H1 (cell line): ENCODE results near the gene PDF. TPM values are rescaled to one million over a fixed set of nuclear protein-coding genes. Genes with fewer than 3 reads are reported as not detected.

ENCODE experiments used
- CTCF ChIA-PET: fragments of 300-600 bp; sonication (Branson Sonifier 250); formaldehyde crosslinking; loops from one replicate; lab custom pipeline; 2021; ENCODE audit not compliant: partially characterized antibody; lab: Charles Lee
- POLR2A ChIA-PET: fragments of 300-600 bp; sonication (Branson Sonifier 250); formaldehyde crosslinking; loops from one replicate; lab custom pipeline; 2021; ENCODE audit warnings: inconsistent platforms; ENCODE audit not compliant: partially characterized antibody; lab: Charles Lee
- DNase-seq, 2 experiments: peaks; one replicate each; pipeline versions ENCODE4 v3.0.0 to v3.0.0-alpha.2; 2010 to 2022; ENCODE audit warnings: low spot score in 2 of 2, low read depth in 1 of 2, mixed read lengths in 1 of 2
- FAIRE-seq: peaks from 2 replicates; lab custom pipeline; 2011; peaks lifted over from hg19 to GRCh38; lab: Jason Lieb, UNC
- H2AFZ ChIP-seq: 2 replicates; pipeline ENCODE4 v1.8.1; 2012; ENCODE audit warnings: low read length, inconsistent platforms
- H2AK5ac ChIP-seq: 2 replicates; pipeline ENCODE4 v1.6.1; 2013; ENCODE audit warnings: low read depth, low read length
- H2BK120ac ChIP-seq: replicated peaks from 2 replicates; pipeline ENCODE3; 2013; ENCODE audit warnings: low read depth, low read length, inconsistent platforms
- H2BK12ac ChIP-seq: 2 replicates; pipeline ENCODE4 v1.6.1; 2013; ENCODE audit warnings: low read depth, low read length
- H2BK15ac ChIP-seq: 2 replicates; pipeline ENCODE4 v1.6.1; 2013; ENCODE audit warnings: low read length
- H2BK20ac ChIP-seq: 2 replicates; pipeline ENCODE4 v1.6.1; 2013; ENCODE audit warnings: low read length
- H2BK5ac ChIP-seq: 2 replicates; pipeline ENCODE4 v1.6.1; 2013; ENCODE audit warnings: low read depth, low read length
- H3K14ac ChIP-seq: 2 replicates; pipeline ENCODE4 v1.6.1; 2013; ENCODE audit warnings: inconsistent platforms; ENCODE audit not compliant: insufficient read length
- H3K18ac ChIP-seq: 2 replicates; pipeline ENCODE4 v1.6.1; 2013; ENCODE audit warnings: low read length; ENCODE audit errors: extremely low read depth
- H3K23ac ChIP-seq: 2 replicates; pipeline ENCODE4 v1.6.1; 2013; ENCODE audit warnings: inconsistent platforms; ENCODE audit not compliant: insufficient read length
- H3K23me2 ChIP-seq: 2 replicates; pipeline ENCODE4 v1.6.1; 2013; ENCODE audit warnings: low read depth, low read length
- H3K27ac ChIP-seq: 2 replicates; pipeline ENCODE4 v1.6.1; 2011; ENCODE audit warnings: low read depth, low read length, inconsistent platforms
- H3K27me3 ChIP-seq, 4 experiments: replicated peaks in 1 of 4; 1 replicate in 1 of 4; 2 replicates in 3 of 4; pipeline versions ENCODE4 v1.6.1 to v1.8.1; 2011 to 2013; ENCODE audit warnings: low read length in 3 of 4, mild to moderate bottlenecking in 3 of 4, inconsistent platforms in 2 of 4, mixed read lengths in 2 of 4, moderate library complexity in 1 of 4; ENCODE audit not compliant: control insufficient read depth in 3 of 4, insufficient read depth in 3 of 4; ENCODE audit errors: extremely low read depth in 1 of 4
- H3K36me3 ChIP-seq, 4 experiments: 2 replicates each; pipeline versions ENCODE4 v1.6.1 to v1.8.1; 2011 to 2013; ENCODE audit warnings: mild to moderate bottlenecking in 4 of 4, low read length in 3 of 4, moderate library complexity in 2 of 4, control low read depth in 1 of 4, inconsistent platforms in 1 of 4; ENCODE audit not compliant: insufficient read depth in 4 of 4, control insufficient read depth in 2 of 4
- H3K4ac ChIP-seq: replicated peaks from 2 replicates; pipeline ENCODE3; 2013; ENCODE audit warnings: low read length, low read depth, mixed read lengths, inconsistent platforms; ENCODE audit not compliant: insufficient read length
- H3K4me1 ChIP-seq, 4 experiments: replicated peaks in 1 of 4; 1 replicate in 1 of 4; 2 replicates in 3 of 4; pipeline versions ENCODE4 v1.6.1 to v1.8.1; 2011 to 2013; ENCODE audit warnings: low read length in 3 of 4, inconsistent platforms in 2 of 4, mixed read lengths in 1 of 4; ENCODE audit not compliant: insufficient read depth in 4 of 4, control insufficient read depth in 3 of 4
- H3K4me2 ChIP-seq, 2 experiments: 2 replicates each; pipeline versions ENCODE4 v1.6.1 to v1.8.1; 2011 to 2013; ENCODE audit warnings: low read depth in 2 of 2, low read length in 2 of 2, control low read depth in 1 of 2, inconsistent platforms in 1 of 2, mild to moderate bottlenecking in 1 of 2; ENCODE audit not compliant: insufficient read depth in 1 of 2
- H3K4me3 ChIP-seq, 4 experiments: fragments of 200-600, 300-600 bp in 1 of 4; sonication (generic), shearing (Covaris generic), sonication (Bioruptor Twin) in 1 of 4; 2 replicates each; pipeline versions ENCODE4 v1.5.1 to v1.8.1; 2011 to 2016; ENCODE audit warnings: low read length in 4 of 4, low read depth in 3 of 4, control low read depth in 2 of 4, inconsistent platforms in 2 of 4, mild to moderate bottlenecking in 2 of 4, mixed read lengths in 1 of 4, moderate library complexity in 1 of 4; ENCODE audit not compliant: insufficient read depth in 2 of 4; ENCODE audit errors: extremely low read depth in 1 of 4
- H3K56ac ChIP-seq: replicated peaks from 2 replicates; pipeline ENCODE3; 2013; ENCODE audit warnings: low read depth, mild to moderate bottlenecking, mixed read lengths, low read length, inconsistent platforms; ENCODE audit not compliant: insufficient read length
- H3K79me1 ChIP-seq: 2 replicates; pipeline ENCODE4 v1.6.1; 2013; ENCODE audit warnings: low read depth, low read length, control low read depth
- H3K79me2 ChIP-seq, 2 experiments: 2 replicates each; pipeline versions ENCODE4 v1.6.1 to v1.8.1; 2012 to 2013; ENCODE audit warnings: low read length in 2 of 2, mild to moderate bottlenecking in 2 of 2, inconsistent platforms in 1 of 2; ENCODE audit not compliant: insufficient read depth in 2 of 2, control insufficient read depth in 1 of 2
- H3K9ac ChIP-seq, 4 experiments: replicated peaks in 1 of 4; 1 replicate in 1 of 4; 2 replicates in 3 of 4; pipeline versions ENCODE4 v1.6.1 to v1.8.1; 2011 to 2013; ENCODE audit warnings: low read depth in 3 of 4, low read length in 3 of 4, control low read depth in 2 of 4, mild to moderate bottlenecking in 2 of 4, moderate library complexity in 2 of 4, inconsistent platforms in 1 of 4; ENCODE audit errors: extremely low read depth in 1 of 4
- H3K9me3 ChIP-seq, 2 experiments: 2 replicates each; pipeline versions ENCODE4 v1.6.1 to v1.8.1; 2012 to 2013; ENCODE audit warnings: mild to moderate bottlenecking in 2 of 2, moderate library complexity in 2 of 2, control low read depth in 1 of 2, inconsistent platforms in 1 of 2, low read depth in 1 of 2, low read length in 1 of 2, mixed read lengths in 1 of 2; ENCODE audit not compliant: insufficient read depth in 2 of 2
- H4K20me1 ChIP-seq, 2 experiments: replicated peaks in 1 of 2; 2 replicates each; pipeline versions ENCODE3 to v1.8.1; 2011 to 2013; ENCODE audit warnings: inconsistent platforms in 2 of 2, low read length in 2 of 2, mild to moderate bottlenecking in 1 of 2; ENCODE audit not compliant: insufficient read depth in 2 of 2, control insufficient read depth in 1 of 2
- H4K5ac ChIP-seq: 2 replicates; pipeline ENCODE4 v1.6.1; 2013; ENCODE audit warnings: low read length, low read depth, mixed read lengths, inconsistent platforms; ENCODE audit not compliant: insufficient read length
- H4K8ac ChIP-seq: 2 replicates; pipeline ENCODE4 v1.8.0; 2013; ENCODE audit warnings: mild to moderate bottlenecking, moderate library complexity, low read length, inconsistent platforms; ENCODE audit not compliant: insufficient read depth; ENCODE audit errors: extremely low read depth
- H4K91ac ChIP-seq: replicated peaks from 2 replicates; pipeline ENCODE3; 2013; ENCODE audit warnings: low read length, mixed read lengths, inconsistent platforms; ENCODE audit not compliant: insufficient read length
- CEBPB ChIP-seq: IDR thresholded peaks from 2 replicates; pipeline ENCODE4 v1.6.1; 2012; ENCODE audit warnings: low read depth, low read length
- GABPA ChIP-seq: IDR thresholded peaks from 2 replicates; pipeline ENCODE4 v1.6.1; 2011; ENCODE audit warnings: mild to moderate bottlenecking, low read length, moderate library complexity, borderline replicate concordance; ENCODE audit not compliant: insufficient read depth
- GTF2F1 ChIP-seq: IDR thresholded peaks from 2 replicates; pipeline ENCODE4 v1.6.1; 2012; ENCODE audit warnings: low read depth, low read length, improper control_type of control experiment, borderline replicate concordance
- KDM4A ChIP-seq: IDR thresholded peaks from one replicate; pipeline ENCODE4 v1.7.1; 2012; ENCODE audit warnings: low read depth, mild to moderate bottlenecking, moderate library complexity, low read length, inconsistent platforms; ENCODE audit not compliant: severe bottlenecking
- MAFK ChIP-seq: IDR thresholded peaks from 2 replicates; pipeline ENCODE4 v1.6.1; 2012; ENCODE audit warnings: low read depth, mild to moderate bottlenecking, improper control_type of control experiment, low read length
- POLR2AphosphoS5 ChIP-seq: IDR thresholded peaks from 2 replicates; pipeline ENCODE4 v1.6.1; 2011; ENCODE audit warnings: low read depth, low read length
- POU5F1 ChIP-seq: IDR thresholded peaks from 2 replicates; pipeline ENCODE4 v1.6.1; 2011; ENCODE audit warnings: low read depth, mild to moderate bottlenecking, low read length, moderate library complexity
- RAD21 ChIP-seq, 2 experiments: IDR thresholded peaks in 1 of 2; conservative IDR thresholded peaks in 1 of 2; 2 replicates each; pipeline ENCODE4 v1.6.1; 2011; ENCODE audit warnings: low read depth in 2 of 2, low read length in 2 of 2, improper control_type of control experiment in 1 of 2, inconsistent platforms in 1 of 2, mild to moderate bottlenecking in 1 of 2, moderate library complexity in 1 of 2
- RBBP5 ChIP-seq: IDR thresholded peaks from 2 replicates; pipeline ENCODE4 v1.7.1; 2012; ENCODE audit warnings: low read depth, mild to moderate bottlenecking, inconsistent platforms, low read length, moderate library complexity, borderline replicate concordance
- RXRA ChIP-seq: IDR thresholded peaks from 2 replicates; pipeline ENCODE4 v1.6.1; 2011; ENCODE audit warnings: low read depth, mild to moderate bottlenecking, low read length, moderate library complexity; ENCODE audit not compliant: insufficient read depth
- SIX5 ChIP-seq: IDR thresholded peaks from 2 replicates; pipeline ENCODE4 v1.6.1; 2011; ENCODE audit warnings: mild to moderate bottlenecking, low read depth, low read length
- SP4 ChIP-seq: IDR thresholded peaks from 2 replicates; pipeline ENCODE4 v1.6.1; 2012; ENCODE audit warnings: low read length, inconsistent platforms
- TAF1 ChIP-seq: IDR thresholded peaks from 2 replicates; pipeline ENCODE4 v1.6.1; 2011; ENCODE audit warnings: mild to moderate bottlenecking, low read depth, low read length
- TBP ChIP-seq: IDR thresholded peaks from 2 replicates; pipeline ENCODE4 v1.6.1; 2011; ENCODE audit warnings: low read depth, low read length, improper control_type of control experiment
- WGBS, 2 experiments: shearing (Covaris generic) in 1 of 2; methylation state at CpG; one replicate each; pipeline versions ENCODE4 v1.1.6 to v1.1.7; 2013 to 2015; ENCODE audit warnings: low lambda C conversion rate in 2 of 2, mixed read lengths in 2 of 2, inconsistent platforms in 1 of 2, low coverage in 1 of 2, missing lambda C conversion rate in 1 of 2; ENCODE audit not compliant: insufficient replicate concordance in 2 of 2, insufficient coverage in 1 of 2, insufficient read length in 1 of 2; ENCODE audit errors: extremely low coverage in 1 of 2, missing lambda C conversion rate in 1 of 2; 5-methylcytosine and 5-hydroxymethylcytosine counted together
- polyA plus RNA-seq, 7 experiments: library from polyadenylated mRNA; depleted of rRNA in 3 of 7; stranded (reverse) in 5 of 7; unstranded in 2 of 7; fragments of >200 nt in 5 of 7; fragments of 200-250 nt in 2 of 7; gene quantifications; 1 replicate in 5 of 7; 2 replicates in 1 of 7; 4 replicates in 1 of 7; pipeline versions ENCODE4 v1.2.1 to v1.2.3, GENCODE V29; 2011 to 2013; ENCODE audit warnings: missing spikeins in 2 of 7, mixed read lengths in 2 of 7
- total RNA-seq: library from RNA; stranded (reverse); fragmentation: NEBNext Ultra II Directional; extraction: Animal tissue kit (Norgen Biotek cat#: 25700); gene quantifications from 2 replicates; pipeline ENCODE4 v1.2.1, GENCODE V29; 2021

PDF gene
- total and polyA plus RNA-seq, 2 of the 8 experiments (the other 6 are each of a cell fraction or from before 2014, with no cell fraction given), result 17.7 to 23.9 TPM

DNA sequence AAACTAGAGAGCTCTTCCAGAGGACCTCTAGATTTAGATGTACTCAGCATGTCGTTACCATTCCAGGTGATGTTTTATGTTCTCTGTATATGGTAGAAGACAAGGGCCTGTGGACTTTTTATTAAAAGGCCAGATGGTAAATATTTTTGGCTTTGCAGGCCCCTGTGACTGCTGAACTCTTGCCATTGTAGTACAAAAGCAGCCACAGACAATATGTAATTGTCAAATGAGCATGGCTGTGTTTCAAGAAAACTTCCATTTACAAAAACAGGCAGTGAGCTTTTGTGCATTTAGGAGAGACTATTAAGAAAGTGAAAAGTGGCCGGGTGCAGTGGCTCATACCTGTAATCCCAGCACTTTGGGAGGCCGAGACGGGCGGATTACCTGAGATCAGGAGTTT, 13.8 kb upstream of the PDF start:
- H2BK120ac ChIP-seq, result no peak overlapping the region
- H3K14ac ChIP-seq, result no peak overlapping the region
- H2BK15ac ChIP-seq, result no peak overlapping the region
- H4K20me1 ChIP-seq, result no peaks in the 10 kb centered on the region
- no peak for DNase-seq
- no peak overlapping the region for H2BK20ac ChIP-seq
- H3K79me1 ChIP-seq, result 0 out of 2 replicates have a peak, but pooled peaks cover 4% of the 10 kb centered on the region
- FAIRE-seq, result no peak
- peaks cover 0 to 3% (median 1%) of the 10 kb centered on the region in 4 experiments; a peak in 3 of 7 replicates for H3K4me1 ChIP-seq
- 92% methylated on average over 5 of the region's 5 CpGs; no CpG with 5 or more reads in 1 of the 2 experiments for WGBS, 2 experiments
- H3K4me3 ChIP-seq, result no peak overlapping the region
- no peak overlapping the region for H3K4ac ChIP-seq
- H3K4me2 ChIP-seq, result no peak overlapping the region
- peaks cover 5% of the 10 kb centered on the region; the same call in 1 of the 2 replicates for H3K23me2 ChIP-seq
- no peak overlapping the region for H2BK12ac ChIP-seq
- H3K27me3 ChIP-seq, result no peaks in the 10 kb centered on the region
- no peaks in the 10 kb centered on the region for H3K9me3 ChIP-seq
- POLR2A ChIA-PET, result interaction anchor here (0.7 to 29.8 kb wide), 3 partner anchors 10 to 37 kb away, joined by 3 to 497 read pairs (median 6); partner anchors contain the start of genes PDF and VPS4A
- no peak overlapping the region for H3K9ac ChIP-seq
- CTCF ChIA-PET, result no interaction called here
- no peak overlapping the region for H2AFZ ChIP-seq
- H4K5ac ChIP-seq, result no peak overlapping the region
- no peak overlapping the region for H3K56ac ChIP-seq
- peaks cover 12 to 24% of the 10 kb centered on the region in 2 experiments for H3K79me2 ChIP-seq
- H2AK5ac ChIP-seq, result no peak overlapping the region
- no peak overlapping the region for H4K8ac ChIP-seq
- H3K36me3 ChIP-seq, result peaks cover 13 to 34% (median 15%) of the 10 kb centered on the region in 4 experiments
- no peak overlapping the region for H4K91ac ChIP-seq
- no peak overlapping the region for H3K23ac ChIP-seq
- H2BK5ac ChIP-seq, result no peak overlapping the region
- no peak overlapping the region for H3K18ac ChIP-seq
- no peak overlapping the region for H3K27ac ChIP-seq
- TF ChIP-seq GTF2F1, result no peak
- TF ChIP-seq CEBPB, result no peak
- TF ChIP-seq MAFK, result no peak
- TF ChIP-seq TAF1, result no peak
- TF ChIP-seq GABPA, result no peak
- no peak for TF ChIP-seq TBP
- no peak for TF ChIP-seq POU5F1
- TF ChIP-seq RAD21 (IDR thresholded peaks at IDR 0.05 in 1 of 2, conservative IDR thresholded peaks at IDR 0.05 in 1 of 2; ENCODE audit: low read depth in 2 of 2, low read length in 2 of 2), result no peak
- no peak for TF ChIP-seq SP4
- no peak for TF ChIP-seq POLR2AphosphoS5
- no peak for TF ChIP-seq RXRA
- TF ChIP-seq KDM4A, result no peak
- TF ChIP-seq RBBP5, result no peak
- no peak for TF ChIP-seq SIX5
